HG02642 (cell line): ENCODE data around the gene HRK.
"Not testable (repeated sequence)": the region's sequence is repeated elsewhere in the genome, so short reads cannot be mapped to it uniquely, and the experiment has no call there.

ENCODE experiments used
- ATAC-seq: cut with Tn5 transposase; IDR thresholded peaks from one replicate; pipeline ENCODE4 v1.9.1; 2021; ENCODE audit warnings: mild to moderate bottlenecking; ENCODE audit not compliant: unreplicated experiment, poor library complexity

HRK gene

DNA sequence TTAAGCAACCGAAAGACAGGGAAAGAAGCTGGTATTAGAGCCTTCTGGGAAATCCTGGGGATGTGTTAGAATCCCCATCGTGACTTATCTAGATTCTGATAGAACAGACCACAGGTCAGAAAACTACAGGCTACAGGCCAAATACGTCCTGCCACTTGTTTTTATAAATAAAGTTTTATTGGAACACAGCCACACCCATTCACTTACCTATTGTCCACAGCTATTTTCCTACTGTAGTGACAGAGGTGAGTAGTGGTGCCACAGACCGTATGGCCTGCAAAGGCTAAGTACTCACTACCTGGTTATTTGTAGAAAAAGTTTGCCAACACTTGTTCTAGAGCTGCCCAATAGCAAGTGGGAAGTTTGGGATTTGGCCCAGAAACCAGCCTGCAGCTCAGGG is 53.8 kb downstream of the HRK start:
- no peak for ATAC-seq

DNA sequence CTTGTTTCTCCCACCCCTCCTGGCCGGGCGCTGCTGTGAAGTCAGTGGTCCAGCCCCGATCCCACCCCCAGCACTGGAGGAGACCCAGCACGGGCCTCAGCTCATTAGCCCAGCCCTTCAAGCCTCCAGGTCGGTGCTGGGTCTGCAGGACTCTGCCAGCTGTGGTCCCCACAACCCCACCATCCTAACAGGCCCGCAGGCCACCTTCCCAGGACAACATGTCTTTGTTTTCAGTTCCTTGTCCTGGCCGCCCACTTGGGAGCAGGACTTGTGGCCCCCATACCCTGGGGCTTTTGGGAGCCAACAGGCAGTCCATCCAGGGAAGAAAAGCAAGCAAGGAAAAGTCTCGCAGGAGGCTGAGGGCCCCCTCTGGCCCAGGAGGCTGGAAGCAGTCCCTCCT is 60.0 kb downstream of the HRK start:
- no peak for ATAC-seq

DNA sequence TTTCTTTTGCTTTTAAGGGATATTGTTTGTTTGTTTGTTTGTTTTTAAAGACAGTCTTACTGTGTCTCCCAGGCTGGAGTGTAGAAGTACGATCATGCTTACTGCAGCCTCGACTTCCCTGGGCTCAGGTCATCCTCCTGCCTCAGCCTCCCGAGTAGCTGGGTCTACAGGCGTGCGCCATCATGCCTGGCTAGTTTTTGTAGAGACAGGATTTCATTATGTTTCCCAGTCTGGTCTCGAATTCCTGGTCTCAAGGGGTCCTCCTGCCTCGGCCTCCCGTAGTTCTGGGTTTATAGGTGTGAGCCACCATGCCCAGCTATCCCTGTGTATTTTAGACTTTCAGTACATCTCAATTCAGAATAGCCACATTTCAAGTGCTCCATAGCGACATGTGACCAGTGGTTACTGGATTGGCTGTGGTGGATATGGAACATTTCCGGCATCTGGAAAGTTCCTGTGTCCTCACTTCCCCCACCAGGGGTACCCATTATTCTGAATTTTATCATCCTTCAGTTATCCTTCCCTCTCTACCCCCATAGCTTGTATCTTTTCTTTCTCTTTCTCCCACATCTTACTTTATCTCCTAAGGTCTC is 61.1 kb downstream of the HRK start:
- ATAC-seq = no peak

DNA sequence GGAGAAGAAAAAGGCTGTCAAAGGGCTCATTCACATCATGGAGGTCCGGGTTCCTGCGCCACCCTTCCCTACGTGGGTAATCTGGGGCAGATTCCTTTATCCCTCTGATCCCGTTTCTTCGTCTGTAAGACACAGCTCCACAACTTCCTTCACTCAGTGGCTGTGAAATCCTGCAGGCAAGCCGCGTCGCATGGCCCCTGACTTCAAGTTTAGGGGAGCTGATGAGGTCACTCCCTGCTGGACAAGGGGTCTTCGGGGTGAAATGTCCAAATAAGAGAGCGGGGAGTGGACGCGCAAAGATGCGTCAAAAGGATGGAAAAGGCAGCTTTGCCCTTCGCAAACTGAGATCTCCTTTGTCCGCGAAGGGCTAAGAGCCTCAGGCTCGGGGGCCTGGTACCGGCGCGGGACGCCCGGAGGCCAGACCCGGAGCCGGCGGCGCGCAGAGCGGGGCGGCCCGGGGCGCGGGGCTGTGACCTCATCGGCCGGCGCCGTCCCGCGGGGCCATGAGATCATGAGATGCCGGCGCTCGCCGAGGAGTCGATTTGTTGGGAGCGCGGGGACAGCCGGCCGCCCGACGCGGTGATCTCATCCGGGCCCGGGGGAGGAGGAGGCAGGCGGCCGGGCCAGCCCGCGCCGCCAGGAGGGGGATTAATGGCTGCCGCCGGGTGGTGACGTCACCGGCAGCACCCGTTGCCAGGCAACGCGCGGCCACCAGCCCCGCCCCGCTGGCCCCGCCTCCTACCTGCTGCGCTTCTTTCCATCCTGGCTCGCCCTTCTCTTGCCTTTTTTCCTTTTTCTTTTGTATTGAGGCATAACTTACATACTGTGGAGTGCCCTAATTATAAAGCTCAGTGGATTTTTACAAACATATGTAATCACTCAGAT is 62.1 kb downstream of the HRK start:
- peak; percentile 85 for ATAC-seq

DNA sequence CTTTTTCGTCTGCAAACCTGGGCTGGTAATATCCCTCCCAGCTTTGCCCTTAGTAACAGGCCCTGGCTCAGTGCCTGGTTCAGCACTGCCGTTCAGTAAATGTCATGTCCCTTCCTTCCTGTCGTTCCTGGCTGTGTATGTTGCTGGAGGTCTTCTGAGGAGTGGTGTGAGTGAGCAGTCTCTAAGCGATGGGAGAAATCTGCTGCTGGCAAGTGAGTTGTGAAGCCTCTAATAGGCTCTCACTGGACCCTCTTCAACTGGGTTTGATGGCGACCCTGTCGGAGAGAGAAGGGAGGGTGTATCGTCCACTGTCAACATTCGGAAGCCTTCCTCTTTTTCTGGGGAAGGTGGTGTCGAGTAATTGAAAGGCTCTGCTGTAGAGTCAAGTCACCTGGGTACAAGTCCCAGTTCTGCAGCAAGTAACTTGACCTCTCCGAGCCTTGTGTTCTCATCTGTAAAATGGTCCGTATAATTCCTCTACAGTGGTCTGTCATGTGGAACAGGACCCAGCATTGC is 62.8 kb downstream of the HRK start:
- ATAC-seq = peak; percentile 2

DNA sequence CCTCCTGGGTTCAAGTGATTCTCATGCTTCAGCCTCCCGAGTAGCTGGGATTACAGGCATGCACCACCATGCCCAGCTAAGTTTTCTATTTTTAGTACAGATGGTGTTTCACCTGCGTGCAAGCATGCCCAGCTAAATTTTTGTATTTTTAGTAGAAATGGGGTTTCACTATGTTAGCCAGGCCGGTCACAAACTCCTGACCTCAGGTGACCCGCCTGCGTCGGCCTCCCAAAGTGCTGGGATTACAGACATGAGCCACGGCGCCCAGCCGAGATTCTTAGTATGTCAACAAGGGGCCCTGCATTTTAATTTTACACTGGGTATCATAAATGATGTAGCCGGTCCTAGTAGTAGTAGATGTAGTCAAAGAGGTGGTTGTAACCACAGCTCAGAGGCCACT is 66.5 kb downstream of the HRK start:
- not testable (repeated sequence) for ATAC-seq

DNA sequence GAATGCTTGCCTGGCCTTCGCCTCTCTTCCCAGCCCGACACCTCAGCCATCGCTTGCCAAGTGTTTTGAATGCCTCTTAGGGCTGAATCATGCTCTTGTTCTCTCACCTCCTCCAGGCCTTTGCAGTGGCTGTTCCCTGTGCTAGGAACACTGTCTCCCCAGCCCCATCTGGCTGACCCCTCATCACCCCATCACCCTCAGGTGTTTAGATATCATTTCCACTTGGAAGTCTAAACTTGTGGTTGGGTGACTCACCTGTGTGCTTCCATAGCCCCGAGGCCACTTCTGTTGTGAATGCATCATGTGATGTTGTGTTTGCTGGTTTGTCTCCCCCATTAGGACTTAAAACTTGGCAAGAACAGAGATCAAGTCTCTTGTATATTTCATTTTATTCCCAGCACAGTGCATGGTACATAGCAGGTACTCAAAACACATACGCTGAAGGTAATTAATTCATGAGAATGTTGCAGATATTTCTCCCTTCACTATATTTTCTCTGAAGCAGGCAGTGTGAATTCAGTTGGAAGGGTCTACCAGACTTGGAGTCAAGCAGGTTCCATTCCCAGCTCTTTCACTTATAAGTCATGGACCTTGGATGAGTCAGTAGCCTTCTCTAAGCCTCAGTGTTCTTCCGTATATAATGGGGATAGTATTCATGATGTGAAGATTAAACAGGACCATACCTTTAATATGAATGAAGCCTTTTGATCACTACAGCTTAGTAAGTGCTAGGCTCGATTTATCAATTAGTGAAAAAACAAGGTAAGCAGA is 67.8 kb downstream of the HRK start:
- no peak for ATAC-seq

DNA sequence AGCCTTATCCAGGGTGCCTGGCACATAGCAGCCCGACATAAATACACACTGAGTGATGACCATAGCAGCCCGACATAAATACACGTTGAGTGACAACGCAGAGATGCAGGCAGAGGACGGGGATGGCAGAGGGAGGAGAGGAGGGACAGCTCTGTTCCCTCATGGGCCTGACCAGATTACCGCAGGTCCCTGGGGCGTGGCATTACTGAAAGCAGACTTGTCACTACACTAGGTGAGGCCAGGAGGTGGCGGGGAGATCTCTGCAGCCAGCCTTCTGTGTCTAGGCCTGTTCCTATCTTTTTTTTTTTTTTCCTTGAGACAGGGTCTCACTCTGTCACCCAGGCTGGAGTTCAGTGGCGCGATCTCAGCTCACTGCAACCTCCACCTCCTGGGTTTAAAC is 69.0 kb downstream of the HRK start:
- no peak for ATAC-seq

DNA sequence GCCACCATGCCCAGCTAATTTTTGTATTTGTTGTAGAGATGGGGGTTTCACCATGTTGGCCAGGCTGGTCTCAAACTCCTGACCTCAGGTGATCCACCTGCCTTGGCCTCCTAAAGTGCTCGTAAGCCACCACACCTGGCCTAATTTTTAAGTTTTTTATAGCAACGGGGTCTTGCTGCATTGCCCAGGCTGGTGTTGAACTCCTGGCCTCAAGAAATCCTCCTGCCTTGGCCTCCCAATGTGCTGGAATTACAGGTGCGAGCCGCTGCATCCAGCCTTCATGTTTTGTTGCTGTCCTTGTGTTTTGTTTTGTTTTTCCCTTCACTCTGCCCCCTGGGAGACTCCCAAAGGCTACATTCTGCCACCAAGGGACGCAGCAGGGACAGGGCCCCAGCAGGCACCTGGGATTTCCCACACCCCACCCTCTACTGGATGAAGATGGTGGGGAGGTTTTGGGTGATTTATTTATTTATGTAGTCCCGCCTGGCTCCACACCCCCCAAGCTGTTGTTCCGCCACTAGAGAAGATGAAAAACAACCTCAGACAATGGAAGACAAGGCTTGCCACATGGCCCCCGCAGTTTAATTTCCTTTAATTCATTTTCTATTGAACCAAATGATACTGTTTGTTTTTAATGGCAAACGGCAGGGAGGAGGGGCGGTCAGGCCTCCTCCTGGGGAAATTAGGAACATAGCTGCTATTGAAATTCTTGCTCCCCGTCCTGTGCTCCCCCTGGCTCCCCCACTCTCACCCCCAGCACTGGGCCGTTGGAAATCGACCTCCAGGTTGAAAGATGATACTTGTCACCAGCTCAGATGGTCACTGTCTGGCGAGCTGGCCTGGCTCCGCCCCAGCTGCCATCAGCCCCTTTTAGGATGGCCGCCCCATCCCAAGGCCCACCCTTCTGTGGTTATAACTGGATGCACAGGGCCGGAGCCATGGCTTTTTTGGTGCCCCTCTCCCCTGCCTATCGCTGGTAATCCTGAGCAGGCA is 72.8 kb downstream of the HRK start:
- ATAC-seq = no peak

DNA sequence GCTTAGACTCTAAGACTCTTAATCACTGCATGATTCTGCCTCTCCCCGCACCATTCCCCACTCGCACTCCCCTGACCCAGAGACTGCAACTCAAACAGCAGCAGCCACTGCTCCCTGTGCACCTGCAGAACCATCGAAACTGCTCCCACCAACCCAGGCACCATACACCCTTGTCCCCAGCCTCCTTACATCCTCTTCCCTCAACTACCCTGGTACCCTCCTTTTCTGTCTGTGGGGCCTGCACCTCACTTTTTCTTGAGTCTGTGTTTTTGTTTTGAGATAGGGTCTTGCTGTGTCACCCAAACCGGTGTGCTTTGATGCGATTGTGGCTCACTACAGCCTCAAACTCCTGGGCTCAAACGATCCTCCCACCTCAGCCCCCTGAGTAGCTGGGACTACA is 73.7 kb downstream of the HRK start:
- no peak for ATAC-seq

DNA sequence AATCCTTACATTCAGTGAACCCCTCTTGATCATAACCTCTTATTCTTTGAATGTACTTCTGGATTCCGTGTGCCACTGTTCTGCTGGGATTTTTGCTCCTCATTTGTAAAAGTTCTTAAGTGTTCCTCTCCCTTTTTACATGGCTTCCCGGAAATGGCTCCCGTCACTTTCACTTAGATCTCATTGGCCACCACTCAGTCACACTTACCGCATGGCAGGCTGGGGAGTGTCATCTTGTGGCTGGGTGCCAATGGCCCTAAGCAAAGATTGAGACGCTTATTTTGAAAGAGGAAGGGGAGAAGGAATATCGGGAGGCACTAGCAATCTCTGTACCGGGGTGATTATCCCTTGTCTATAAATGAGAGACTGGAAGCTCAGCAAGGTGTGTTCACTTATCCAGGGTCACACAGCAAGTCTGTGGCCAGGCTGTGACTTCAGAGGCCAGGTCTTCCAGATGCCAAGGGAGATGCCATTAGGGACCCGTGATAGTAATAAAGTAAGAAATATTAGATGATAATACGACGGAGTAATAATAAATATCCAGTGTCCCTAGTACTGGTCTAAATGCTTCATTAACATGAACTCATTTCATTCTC is 74.3 kb downstream of the HRK start:
- no peak for ATAC-seq
